ENCODE measurements around the gene SYCP2L. TPM values are rescaled to one million over a fixed set of nuclear protein-coding genes. Genes with fewer than 3 reads are reported as not detected.
"Not testable (repeated sequence)": the region's sequence is repeated elsewhere in the genome, so short reads cannot be mapped to it uniquely, and the experiment has no call there.

Gene SYCP2L
- total RNA-seq, 6 experiments from 2014 or later, result 0.20 TPM; not detected in 5

DNA sequence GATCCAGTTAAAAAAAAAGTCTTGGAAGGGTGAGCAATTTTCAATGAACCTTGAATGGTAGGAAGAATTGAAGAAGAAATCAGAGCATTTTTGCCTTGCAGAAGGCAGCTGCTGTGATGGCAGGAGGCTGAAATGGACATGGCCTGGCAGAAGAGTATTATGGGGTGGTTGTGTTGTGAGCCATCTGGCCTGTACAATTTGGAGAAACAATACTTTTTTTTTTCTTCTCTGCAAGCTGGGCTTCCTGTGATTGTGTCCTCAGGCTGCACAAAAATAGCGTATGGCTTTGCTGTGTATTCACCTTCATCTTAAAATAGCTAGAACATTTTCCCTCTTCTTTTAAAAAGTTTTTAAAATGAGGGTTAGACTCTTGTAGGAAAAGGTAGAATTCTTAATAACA is 21.4 kb downstream of the SYCP2L start:
- H3K9me3 ChIP-seq, result no peaks in the 10 kb centered on the region
- no peaks in the 10 kb centered on the region for H3K36me3 ChIP-seq
- no peak for ATAC-seq
- no peaks in the 10 kb centered on the region for H3K27me3 ChIP-seq
- no peak overlapping the region for H3K27ac ChIP-seq
- no peaks in the 10 kb centered on the region for H3K4me1 ChIP-seq
- intact Hi-C loops (cut with DNase I), result no loop called here
- no peak overlapping the region for H3K4me3 ChIP-seq
- WGBS (ENCODE audit: insufficient coverage, low coverage, low lambda C conversion rate, missing lambda C conversion rate), result 63% methylated on average over 1 of the region's 1 CpG
- TF ChIP-seq, protein P1, sequence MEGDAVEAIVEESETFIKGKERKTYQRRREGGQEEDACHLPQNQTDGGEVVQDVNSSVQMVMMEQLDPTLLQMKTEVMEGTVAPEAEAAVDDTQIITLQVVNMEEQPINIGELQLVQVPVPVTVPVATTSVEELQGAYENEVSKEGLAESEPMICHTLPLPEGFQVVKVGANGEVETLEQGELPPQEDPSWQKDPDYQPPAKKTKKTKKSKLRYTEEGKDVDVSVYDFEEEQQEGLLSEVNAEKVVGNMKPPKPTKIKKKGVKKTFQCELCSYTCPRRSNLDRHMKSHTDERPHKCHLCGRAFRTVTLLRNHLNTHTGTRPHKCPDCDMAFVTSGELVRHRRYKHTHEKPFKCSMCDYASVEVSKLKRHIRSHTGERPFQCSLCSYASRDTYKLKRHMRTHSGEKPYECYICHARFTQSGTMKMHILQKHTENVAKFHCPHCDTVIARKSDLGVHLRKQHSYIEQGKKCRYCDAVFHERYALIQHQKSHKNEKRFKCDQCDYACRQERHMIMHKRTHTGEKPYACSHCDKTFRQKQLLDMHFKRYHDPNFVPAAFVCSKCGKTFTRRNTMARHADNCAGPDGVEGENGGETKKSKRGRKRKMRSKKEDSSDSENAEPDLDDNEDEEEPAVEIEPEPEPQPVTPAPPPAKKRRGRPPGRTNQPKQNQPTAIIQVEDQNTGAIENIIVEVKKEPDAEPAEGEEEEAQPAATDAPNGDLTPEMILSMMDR (IDR thresholded peaks at IDR 0.05), result no peak
- no peak for TF ChIP-seq POLR2A (IDR thresholded peaks at IDR 0.05)
- no peak for DNase-seq

DNA sequence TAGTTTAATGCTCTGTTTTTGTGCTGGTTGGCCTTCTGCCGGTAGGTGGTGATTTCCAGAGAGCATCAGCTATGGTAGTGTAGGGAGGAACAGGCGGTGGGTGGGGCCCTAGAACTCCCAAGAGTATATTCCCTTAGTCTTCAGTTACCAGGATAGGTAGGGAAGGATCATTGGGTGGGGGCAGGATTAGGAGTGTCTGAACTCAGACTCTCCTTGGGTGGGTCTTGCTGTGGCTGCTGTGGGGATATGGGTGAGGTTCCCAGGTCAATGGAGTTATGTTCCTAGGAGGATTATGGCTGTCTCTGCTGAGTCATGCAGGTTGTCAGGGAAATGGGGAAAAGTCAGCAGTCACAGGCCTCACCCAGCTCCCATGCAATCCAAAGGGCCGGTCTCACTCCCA is 32.7 kb downstream of the SYCP2L start:
- H3K27me3 ChIP-seq; H3K9me3 ChIP-seq; ATAC-seq; intact Hi-C loops (cut with DNase I); H3K36me3 ChIP-seq; H3K4me1 ChIP-seq; H3K4me3 ChIP-seq; H3K27ac ChIP-seq; DNase-seq: not testable (repeated sequence)
- 89% methylated on average over 3 of the region's 3 CpGs for WGBS (ENCODE audit: insufficient coverage, low coverage, low lambda C conversion rate, missing lambda C conversion rate)

DNA sequence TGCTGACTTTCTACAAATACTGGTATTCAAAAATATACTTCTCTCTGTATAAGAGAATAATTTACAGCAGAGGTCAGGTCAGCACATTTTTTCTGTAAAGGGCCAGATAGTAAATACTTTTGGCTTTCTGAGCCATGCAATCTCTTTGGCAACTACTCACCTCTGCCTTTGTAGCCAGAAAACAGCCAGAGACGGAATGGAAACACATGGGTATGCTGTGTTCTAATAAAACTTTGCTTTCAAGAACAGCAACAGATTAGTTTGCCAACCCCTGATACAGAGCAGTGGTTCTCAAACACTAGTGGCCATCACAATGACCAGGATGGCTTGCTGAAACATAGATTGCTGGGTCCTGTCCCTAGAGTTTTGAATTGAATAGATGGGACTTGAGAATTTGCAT is 46.3 kb downstream of the SYCP2L start:
- TF ChIP-seq, protein P1 (IDR thresholded peaks at IDR 0.05), result no peak
- no peak for TF ChIP-seq POLR2A (IDR thresholded peaks at IDR 0.05)
- WGBS (ENCODE audit: insufficient coverage, low coverage, low lambda C conversion rate, missing lambda C conversion rate), result 14% methylated on average over 1 of the region's 1 CpG
- intact Hi-C loops (cut with DNase I), result no loop called here
- no peaks in the 10 kb centered on the region for H3K9me3 ChIP-seq
- no peaks in the 10 kb centered on the region for H3K4me1 ChIP-seq
- ATAC-seq, result no peak
- no peak overlapping the region for H3K4me3 ChIP-seq
- H3K36me3 ChIP-seq, result no peaks in the 10 kb centered on the region
- H3K27me3 ChIP-seq, result peaks cover 0 to 3% of the 10 kb centered on the region in 2 donors
- no peak overlapping the region for H3K27ac ChIP-seq
- no peak for DNase-seq

DNA sequence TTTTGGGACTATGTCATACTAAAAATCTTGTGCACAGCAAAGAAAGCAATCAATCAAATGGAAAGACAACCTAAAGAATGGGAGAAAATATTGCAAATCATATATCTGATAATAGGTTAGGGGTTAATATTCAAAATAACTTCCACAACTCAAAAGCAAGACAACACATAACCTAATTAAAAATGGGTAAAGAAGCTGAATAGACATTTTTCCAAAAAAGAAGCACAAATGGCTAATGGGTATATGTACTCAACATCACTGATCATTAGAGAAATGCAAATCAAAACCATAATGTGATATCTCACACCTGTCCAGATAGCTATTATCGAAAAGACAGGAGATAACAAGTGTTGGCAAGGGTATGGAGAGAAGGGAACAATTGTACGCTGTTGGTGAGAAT is 53.0 kb downstream of the SYCP2L start:
- no peak overlapping the region for H3K4me3 ChIP-seq
- intact Hi-C loops (cut with DNase I), result no loop called here

DNA sequence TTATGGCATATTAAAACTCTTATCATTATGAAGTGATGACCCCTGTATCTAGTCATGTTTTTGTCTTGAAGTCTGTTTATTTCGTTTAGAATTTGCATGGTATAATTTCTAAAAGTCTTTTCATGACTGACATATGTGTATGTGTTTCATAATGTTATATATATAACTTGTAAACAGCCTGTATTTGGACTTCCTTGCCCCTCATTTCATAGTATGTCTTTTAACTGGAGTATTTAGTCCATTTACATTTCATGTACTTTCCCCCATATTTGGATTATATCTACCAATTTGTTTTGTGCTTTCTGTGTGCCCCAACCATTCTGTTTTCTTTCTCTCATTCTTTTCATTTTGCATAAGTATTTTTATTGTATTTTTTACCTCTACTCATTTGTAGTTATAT is 59.0 kb downstream of the SYCP2L start:
- Histone ChIP-seq H3K27me3 (no peaks in the 10 kb centered on the region), H3K4me3 (no peak overlapping the region), H3K4me1 (no peaks in the 10 kb centered on the region), H3K9me3 (no peaks in the 10 kb centered on the region), H3K27ac (no peak overlapping the region), H3K36me3 (no peaks in the 10 kb centered on the region)
- no peak for DNase-seq
- no peak for TF ChIP-seq POLR2A (IDR thresholded peaks at IDR 0.05)
- TF ChIP-seq, protein P1 (IDR thresholded peaks at IDR 0.05), result no peak
- WGBS (ENCODE audit: insufficient coverage, low coverage, low lambda C conversion rate, missing lambda C conversion rate), result 31% methylated on average over 1 of the region's 1 CpG
- no peak for ATAC-seq
- intact Hi-C loops (cut with DNase I), result no loop called here

More for the DNA sequence above, 53.0 kb downstream of the SYCP2L start:
- TF ChIP-seq POLR2A (IDR thresholded peaks at IDR 0.05), result no peak
- TF ChIP-seq, protein P1 (IDR thresholded peaks at IDR 0.05), result no peak
- Histone ChIP-seq H3K27ac (no peak overlapping the region), H3K9me3 (no peaks in the 10 kb centered on the region), H3K36me3 (no peaks in the 10 kb centered on the region), H3K4me1 (no peaks in the 10 kb centered on the region), H3K27me3 (peaks cover 0 to under 1% of the 10 kb centered on the region in 2 donors)
- ATAC-seq (no peak), DNase-seq (no peak)
- WGBS (ENCODE audit: insufficient coverage, low coverage, low lambda C conversion rate, missing lambda C conversion rate), result 95% methylated on average over 2 of the region's 2 CpGs
